T-cell (primary cell): Measurements from ENCODE around the gene GP1BA. TPM values are rescaled to one million over a fixed set of nuclear protein-coding genes. Genes with fewer than 3 reads are reported as not detected.

Source experiments
- ATAC-seq, 4 experiments: fragments of 200-7000 bp in 3 of 4; fragments of 150-1000 bp in 1 of 4; cut with Tn5 transposase; replicated peaks in 1 of 4; 1 replicate in 3 of 4; 2 replicates in 1 of 4; pipeline ENCODE4 v1.10.0; 2021; ENCODE audit warnings: moderate library complexity in 3 of 4, mild to moderate bottlenecking in 2 of 4, moderate number of reproducible peaks in 1 of 4
- CTCF ChIA-PET, 2 donors: fragments of 300-600 bp; sonication (Branson Sonifier 250); formaldehyde crosslinking; loops; one replicate each; lab custom pipeline; 2022; ENCODE audit warnings: antibody characterized with exemption in 2 of 2; lab: Charles Lee
- POLR2A ChIA-PET, 2 donors: fragments of 300-600 bp; sonication (Branson Sonifier 250); formaldehyde crosslinking; loops; one replicate each; lab custom pipeline; 2022; ENCODE audit warnings: antibody characterized with exemption in 2 of 2; lab: Charles Lee
- DNase-seq, 35 experiments: peaks; one replicate each; pipeline versions ENCODE4 v3.0.0 to v3.0.0-alpha.2; 2013 to 2023
- H3K27ac ChIP-seq: one replicate; pipeline ENCODE4 v1.5.1; 2013; ENCODE audit warnings: low read length
- H3K27me3 ChIP-seq, 2 experiments: replicated peaks in 1 of 2; 1 replicate in 1 of 2; 2 replicates in 1 of 2; pipeline versions ENCODE4 v1.6.1 to v1.7.0; 2013; ENCODE audit warnings: low read length in 1 of 2, mixed read lengths in 1 of 2; ENCODE audit not compliant: control insufficient read depth in 2 of 2, insufficient read depth in 2 of 2; ENCODE audit errors: extremely low read depth in 1 of 2
- H3K36me3 ChIP-seq, 2 donors: 1 replicate in 1 of 2; 2 replicates in 1 of 2; pipeline versions ENCODE4 v1.6.1 to v1.7.0; 2013; ENCODE audit warnings: low read length in 1 of 2; ENCODE audit not compliant: control insufficient read depth in 2 of 2, insufficient read depth in 1 of 2; ENCODE audit errors: extremely low read depth in 1 of 2
- H3K4me1 ChIP-seq, 2 experiments: 1 replicate in 1 of 2; 2 replicates in 1 of 2; pipeline versions ENCODE4 v1.6.1 to v1.7.0; 2013; ENCODE audit warnings: low read length in 2 of 2, mixed read lengths in 1 of 2; ENCODE audit not compliant: insufficient read depth in 2 of 2, control insufficient read depth in 1 of 2; ENCODE audit errors: extremely low read depth in 1 of 2
- H3K4me3 ChIP-seq, 2 donors: 1 replicate in 1 of 2; 2 replicates in 1 of 2; pipeline versions ENCODE4 v1.5.1 to v1.7.0; 2013; ENCODE audit warnings: mild to moderate bottlenecking in 2 of 2, low read length in 1 of 2, moderate library complexity in 1 of 2; ENCODE audit not compliant: control insufficient read depth in 1 of 2; ENCODE audit errors: extremely low read depth in 1 of 2
- H3K9me3 ChIP-seq: 2 replicates; pipeline ENCODE4 v1.7.0; 2013
- H3K27ac Mint-ChIP-seq, 2 donors: one replicate each; pipeline ENCODE4 v1.8.0; 2020 to 2021; ENCODE audit warnings: mild to moderate bottlenecking in 2 of 2, mixed read lengths in 2 of 2
- H3K27me3 Mint-ChIP-seq, 2 donors: one replicate each; pipeline ENCODE4 v1.8.0; 2021 to 2022; ENCODE audit warnings: mixed read lengths in 2 of 2
- H3K36me3 Mint-ChIP-seq: one replicate; pipeline ENCODE4 v1.8.0; 2021; ENCODE audit warnings: mixed read lengths
- H3K4me1 Mint-ChIP-seq, 3 donors: one replicate each; pipeline ENCODE4 v1.8.0; 2020 to 2022; ENCODE audit warnings: mixed read lengths in 3 of 3, mild to moderate bottlenecking in 1 of 3
- H3K4me3 Mint-ChIP-seq, 3 donors: one replicate each; pipeline ENCODE4 v1.8.0; 2020 to 2022; ENCODE audit warnings: mild to moderate bottlenecking in 3 of 3, mixed read lengths in 3 of 3, moderate library complexity in 3 of 3
- H3K9me3 Mint-ChIP-seq, 3 donors: one replicate each; pipeline ENCODE4 v1.8.0; 2020 to 2022; ENCODE audit warnings: mixed read lengths in 3 of 3
- WGBS: methylation state at CpG from one replicate; pipeline ENCODE4 v1.1.5; 2013; ENCODE audit warnings: missing lambda C conversion rate; ENCODE audit not compliant: insufficient coverage; 5-methylcytosine and 5-hydroxymethylcytosine counted together
- total RNA-seq, 35 experiments: library from RNA in 6 of 35; stranded (reverse) in 6 of 35; fragments of 120-200 nt in 1 of 35; gene quantifications; one replicate each; pipeline versions ENCODE4 v1.2.1 to v1.2.4 and lab custom pipeline; 2013 to 2026

The GP1BA gene
- total RNA-seq, 5 donors from 2014 or later (not counting 1 experiment from before 2014, with no cell fraction given) = 0.40 TPM; not detected in 4

DNA sequence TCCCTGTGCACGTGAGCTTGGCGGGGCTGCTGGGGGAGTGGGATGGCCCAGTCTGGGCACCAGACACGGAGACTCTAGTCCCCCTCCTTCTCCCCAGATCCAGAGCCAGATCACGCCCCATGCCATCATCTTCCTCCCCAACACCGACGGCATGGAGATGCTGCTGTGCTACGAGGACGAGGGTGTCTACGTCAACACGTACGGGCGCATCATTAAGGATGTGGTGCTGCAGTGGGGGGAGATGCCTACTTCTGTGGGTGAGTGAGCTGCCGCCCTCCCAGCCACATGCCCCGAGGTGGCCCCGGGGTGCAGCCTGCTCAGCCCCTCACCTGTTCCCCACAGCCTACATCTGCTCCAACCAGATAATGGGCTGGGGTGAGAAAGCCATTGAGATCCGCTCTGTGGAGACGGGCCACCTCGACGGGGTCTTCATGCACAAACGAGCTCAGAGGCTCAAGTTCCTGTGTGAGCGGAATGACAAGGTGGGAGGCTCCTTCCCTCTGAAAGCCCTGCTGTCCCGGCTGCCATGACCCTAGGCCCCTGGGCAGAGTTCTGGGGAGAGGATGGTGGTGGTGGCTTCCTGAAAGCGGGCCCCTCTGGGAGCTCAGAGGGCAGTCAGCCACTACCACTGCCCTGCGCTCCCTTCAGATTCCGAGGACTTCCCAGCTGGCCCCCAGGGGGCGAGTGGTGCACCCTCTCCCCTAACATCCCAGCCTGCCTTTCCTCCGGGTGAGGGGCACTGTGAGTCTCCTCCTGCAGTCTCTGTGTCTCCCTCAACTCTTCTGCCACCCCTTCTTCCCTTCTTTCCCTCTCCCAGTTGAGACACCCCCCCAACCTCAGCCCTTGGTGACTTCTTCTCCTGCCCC is 35.5 kb upstream of the GP1BA start:
- DNase-seq (no peak), ATAC-seq (no peak)
- Histone ChIP-seq H3K4me1 (peaks cover 9 to 34% of the 10 kb centered on the region in 2 experiments), H3K36me3 (peaks cover 13 to 56% of the 10 kb centered on the region in 2 donors), H3K9me3 (no peaks in the 10 kb centered on the region), H3K4me3 (no peak overlapping the region), H3K27me3 (peaks cover 0 to 27% of the 10 kb centered on the region in 2 experiments), H3K27ac (no peak overlapping the region)
- no peaks in the 10 kb centered on the region for H3K9me3 Mint-ChIP-seq
- ChIA-PET CTCF (no interaction called here), POLR2A (no interaction called here)
- H3K27me3 Mint-ChIP-seq = no peaks in the 10 kb centered on the region
- WGBS = 93% methylated on average over 14 of the region's 27 CpGs
- H3K4me3 Mint-ChIP-seq = no peak overlapping the region
- no peak overlapping the region for H3K27ac Mint-ChIP-seq
- peaks cover 20% of the 10 kb centered on the region for H3K36me3 Mint-ChIP-seq
- H3K4me1 Mint-ChIP-seq = peaks cover 20 to 27% (median 21%) of the 10 kb centered on the region in 3 donors

- Mint-ChIP-seq H3K36me3 (peaks cover 20% of the 10 kb centered on the region), H3K27me3 (no peaks in the 10 kb centered on the region), H3K4me1 (peaks cover 22 to 32% (median 23%) of the 10 kb centered on the region in 3 donors), H3K4me3 (no peak overlapping the region), H3K27ac (no peak overlapping the region), H3K9me3 (no peaks in the 10 kb centered on the region)
- WGBS = 89% methylated on average over 5 of the region's 10 CpGs
- Histone ChIP-seq H3K36me3 (peaks cover 13 to 50% of the 10 kb centered on the region in 2 donors), H3K9me3 (no peaks in the 10 kb centered on the region), H3K27ac (no peak overlapping the region), H3K4me3 (no peak overlapping the region), H3K4me1 (peaks cover 9 to 40% of the 10 kb centered on the region in 2 experiments), H3K27me3 (peaks cover 0 to 28% of the 10 kb centered on the region in 2 experiments)
- DNase-seq (no peak), ATAC-seq (no peak)
- CTCF ChIA-PET = no interaction called here
- POLR2A ChIA-PET = no interaction called here
Observed at GRCh38 chr17:4897198-4897687, 34.8 kb upstream of the GP1BA start.

- peaks cover 9 to 46% of the 10 kb centered on the region in 2 experiments for H3K4me1 ChIP-seq
- no peaks in the 10 kb centered on the region for H3K27me3 Mint-ChIP-seq
- ChIA-PET POLR2A (no interaction called here), CTCF (interaction anchor here in 1 of 2 donors (0.6 kb wide), 1 partner anchor 11 kb away, joined by 3 read pairs; no protein-coding TSS in a partner anchor)
- H3K9me3 ChIP-seq = no peaks in the 10 kb centered on the region
- H3K4me1 Mint-ChIP-seq = peaks cover 27 to 38% (median 28%) of the 10 kb centered on the region in 3 donors
- H3K27ac ChIP-seq = no peak overlapping the region
- ATAC-seq = no peak
- H3K9me3 Mint-ChIP-seq = no peaks in the 10 kb centered on the region
- H3K36me3 ChIP-seq = peaks cover 9 to 44% of the 10 kb centered on the region in 2 donors
- H3K4me3 ChIP-seq = no peak overlapping the region
- peak overlapping the region; percentile 51 to 90 (median 77) for H3K4me3 Mint-ChIP-seq
- peak overlapping the region in 1 of 2 donors; percentile 46 for H3K27ac Mint-ChIP-seq
- peaks cover 20% of the 10 kb centered on the region for H3K36me3 Mint-ChIP-seq
- DNase-seq = no peak
- peaks cover 0 to 28% of the 10 kb centered on the region in 2 experiments for H3K27me3 ChIP-seq
- WGBS = 60% methylated on average over 1 of the region's 5 CpGs
Observed at GRCh38 chr17:4897785-4898184, 34.3 kb upstream of the GP1BA start.

- Mint-ChIP-seq H3K4me1 (peaks cover 33 to 44% (median 34%) of the 10 kb centered on the region in 3 donors), H3K27ac (peak overlapping the region; percentile 16 to 46), H3K9me3 (no peaks in the 10 kb centered on the region), H3K27me3 (no peaks in the 10 kb centered on the region), H3K36me3 (peaks cover 20% of the 10 kb centered on the region), H3K4me3 (peak overlapping the region; percentile 51 to 90 (median 77))
- no peak for ATAC-seq
- no peak for DNase-seq
- CTCF ChIA-PET = interaction anchor here in 1 of 2 donors (0.6 kb wide), 1 partner anchor 11 kb away, joined by 3 read pairs; no protein-coding TSS in a partner anchor
- POLR2A ChIA-PET = interaction anchor here in 1 of 2 donors (1.3 kb wide), 1 partner anchor 69 kb away, joined by 5 read pairs; the partner anchor contains the start of gene SPAG7
- WGBS = 95% methylated on average over 4 of the region's 8 CpGs
- peaks cover 8 to 40% of the 10 kb centered on the region in 2 donors for H3K36me3 ChIP-seq
- peaks cover 10 to 51% of the 10 kb centered on the region in 2 experiments for H3K4me1 ChIP-seq
- H3K27me3 ChIP-seq = peaks cover 0 to 28% of the 10 kb centered on the region in 2 experiments
- H3K4me3 ChIP-seq = no peak overlapping the region
- no peak overlapping the region for H3K27ac ChIP-seq
- H3K9me3 ChIP-seq = no peaks in the 10 kb centered on the region
Observed at GRCh38 chr17:4898351-4898750, 33.7 kb upstream of the GP1BA start.

DNA sequence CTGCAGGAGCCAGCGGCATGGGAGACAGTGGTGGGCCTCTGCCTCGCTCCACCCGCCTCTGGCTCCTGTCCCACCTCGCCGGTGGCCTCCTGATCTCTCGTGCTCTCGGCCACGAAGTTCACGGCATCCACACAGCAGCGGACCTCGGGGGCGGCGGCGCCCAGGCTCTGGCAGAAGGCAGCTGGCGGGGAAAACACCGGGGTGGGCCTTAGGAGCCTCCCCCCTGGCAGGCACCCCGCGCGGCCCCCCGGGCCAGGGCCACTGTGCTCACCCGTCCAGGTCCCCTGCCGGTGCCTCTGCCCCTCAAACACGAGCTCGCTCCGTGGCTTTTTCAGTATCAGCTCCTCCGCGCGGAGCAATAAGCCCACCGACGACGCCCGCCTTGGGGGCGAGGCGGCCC is 33.1 kb upstream of the GP1BA start:
- Histone ChIP-seq H3K4me3 (peak overlapping the region in 1 of 2 donors; percentile 62), H3K36me3 (peaks cover 6 to 34% of the 10 kb centered on the region in 2 donors), H3K27me3 (peaks cover 0 to 28% of the 10 kb centered on the region in 2 experiments), H3K4me1 (peaks cover 12 to 57% of the 10 kb centered on the region in 2 experiments), H3K9me3 (no peaks in the 10 kb centered on the region), H3K27ac (no peak overlapping the region)
- H3K27me3 Mint-ChIP-seq = no peaks in the 10 kb centered on the region
- ChIA-PET POLR2A (interaction anchor here (0.5 to 1.3 kb wide), 5 partner anchors 50 to 988 kb away, joined by 3 to 5 read pairs (median 4); partner anchors contain the start of genes PFN1 (in 1 of the 2), PLD2 (in 1 of the 2) and SPAG7 (in 1 of the 2)), CTCF (interaction anchor here in 1 of 2 donors (0.7 to 1.7 kb wide), 5 partner anchors 7 to 189 kb away, joined by 3 to 7 read pairs (median 4); partner anchors contain the start of genes ARRB2, RNF167, SLC25A11 and SPAG7)
- H3K4me3 Mint-ChIP-seq = peak overlapping the region; percentile 83 to 90 (median 88)
- no peak overlapping the region for H3K27ac Mint-ChIP-seq
- no peaks in the 10 kb centered on the region for H3K9me3 Mint-ChIP-seq
- peaks cover 38 to 47% (median 38%) of the 10 kb centered on the region in 3 donors for H3K4me1 Mint-ChIP-seq
- 29% methylated on average over 33 of the region's 34 CpGs for WGBS
- peak in 5 of 35 experiments; percentile 17 to 33 (median 23) for DNase-seq
- peaks cover 20% of the 10 kb centered on the region for H3K36me3 Mint-ChIP-seq
- ATAC-seq = peak; percentile 1 to 11 (median 6)
